Measurements from ENCODE around the gene TBC1D24. TPM values are rescaled to one million over a fixed set of nuclear protein-coding genes. Genes with fewer than 3 reads are reported as not detected.

TBC1D24 gene
- total and polyA plus RNA-seq, 2 donors (not counting 1 experiment from before 2014, with no cell fraction given), result 6.3 to 10.9 TPM

DNA sequence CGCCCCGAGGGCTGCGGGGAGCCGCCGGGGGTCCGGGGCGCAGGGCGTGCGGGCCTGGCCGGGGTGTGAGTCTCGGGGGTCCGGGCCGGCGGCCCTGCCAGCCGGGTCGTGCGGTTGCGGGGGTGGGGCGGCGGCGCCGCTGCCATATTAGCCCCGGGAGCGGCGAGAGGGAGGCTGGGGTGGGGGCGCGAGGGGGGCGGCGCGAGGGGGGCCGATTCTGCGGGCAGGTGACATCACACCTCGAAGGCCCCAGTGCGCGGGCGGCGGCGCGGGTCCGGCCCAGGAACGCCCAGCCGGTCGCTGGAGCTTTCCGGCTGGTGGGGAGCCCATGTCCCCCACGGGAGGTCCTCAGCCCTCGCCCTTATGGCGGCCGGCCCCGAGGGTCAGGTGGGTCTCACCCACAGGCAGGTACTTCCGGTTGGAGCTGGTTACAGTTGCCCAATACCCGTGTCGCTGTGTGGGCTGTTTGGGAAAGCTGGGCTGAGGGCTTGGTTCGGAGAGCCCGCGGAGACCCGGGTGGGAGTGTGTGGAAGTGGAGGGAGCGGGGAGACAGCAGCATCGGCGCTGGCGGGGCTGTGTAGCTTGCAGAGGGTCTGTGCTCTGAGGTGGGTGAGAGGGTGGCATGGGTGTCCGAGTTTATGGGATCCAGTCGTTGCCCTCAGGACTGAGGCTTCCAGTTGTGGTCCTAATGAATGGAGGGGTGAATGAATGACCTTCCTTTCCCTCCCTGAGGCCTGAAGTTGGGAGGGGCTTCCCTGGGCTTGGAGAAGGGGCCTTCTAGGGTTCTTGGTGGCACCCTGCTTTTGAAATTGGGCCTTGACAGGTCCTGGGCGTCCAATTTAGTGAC is 39.6 kb downstream of the TBC1D24 start:
- H3K79me2 ChIP-seq (ENCODE audit: control insufficient read depth, insufficient read depth, low read length), result peaks cover 56% of the 10 kb centered on the region
- TF ChIP-seq CTCF (conservative IDR thresholded peaks at IDR 0.05 in 1 of 2, IDR thresholded peaks at IDR 0.05 in 1 of 2; ENCODE audit: low read depth in 1 of 2, low read length in 2 of 2) (no peak), EZH2 (IDR thresholded peaks at IDR 0.05; ENCODE audit: low read length, missing control alignments) (no peak)
- peaks cover 23% of the 10 kb centered on the region for H3K4me1 ChIP-seq (ENCODE audit: control insufficient read depth, extremely low read depth, insufficient read depth, low read length)
- H3K4me2 ChIP-seq (ENCODE audit: extremely low read depth, insufficient read depth, low read length), result peak overlapping the region; percentile 89
- peak overlapping the region; percentile 57 to 96 (median 90) for H3K4me3 ChIP-seq (replicated peaks in 1 of 4; ENCODE audit: control extremely low read depth in 1 of 4, insufficient read depth in 1 of 4, low read depth in 3 of 4, low read length in 4 of 4)
- no peaks in the 10 kb centered on the region for H3K27me3 ChIP-seq (ENCODE audit: control insufficient read depth, insufficient read depth, low read length)
- H2AFZ ChIP-seq (ENCODE audit: low read length), result no peak overlapping the region
- H3K36me3 ChIP-seq (ENCODE audit: control insufficient read depth, insufficient read depth, low read length), result peaks cover 8% of the 10 kb centered on the region
- no peaks in the 10 kb centered on the region for H3K9me3 ChIP-seq (ENCODE audit: control insufficient read depth, insufficient read depth, low read depth, low read length)
- DNase-seq (ENCODE audit: low read depth in 2 of 2), result no peak
- H3K9ac ChIP-seq (ENCODE audit: insufficient read depth, low read length), result peak overlapping the region; percentile 96
- H3K27ac ChIP-seq (ENCODE audit: insufficient read depth, low read length), result peak overlapping the region; percentile 90
- H4K20me1 ChIP-seq (ENCODE audit: control insufficient read depth, extremely low read depth, insufficient read depth, low read length), result peaks cover 2% of the 10 kb centered on the region

DNA sequence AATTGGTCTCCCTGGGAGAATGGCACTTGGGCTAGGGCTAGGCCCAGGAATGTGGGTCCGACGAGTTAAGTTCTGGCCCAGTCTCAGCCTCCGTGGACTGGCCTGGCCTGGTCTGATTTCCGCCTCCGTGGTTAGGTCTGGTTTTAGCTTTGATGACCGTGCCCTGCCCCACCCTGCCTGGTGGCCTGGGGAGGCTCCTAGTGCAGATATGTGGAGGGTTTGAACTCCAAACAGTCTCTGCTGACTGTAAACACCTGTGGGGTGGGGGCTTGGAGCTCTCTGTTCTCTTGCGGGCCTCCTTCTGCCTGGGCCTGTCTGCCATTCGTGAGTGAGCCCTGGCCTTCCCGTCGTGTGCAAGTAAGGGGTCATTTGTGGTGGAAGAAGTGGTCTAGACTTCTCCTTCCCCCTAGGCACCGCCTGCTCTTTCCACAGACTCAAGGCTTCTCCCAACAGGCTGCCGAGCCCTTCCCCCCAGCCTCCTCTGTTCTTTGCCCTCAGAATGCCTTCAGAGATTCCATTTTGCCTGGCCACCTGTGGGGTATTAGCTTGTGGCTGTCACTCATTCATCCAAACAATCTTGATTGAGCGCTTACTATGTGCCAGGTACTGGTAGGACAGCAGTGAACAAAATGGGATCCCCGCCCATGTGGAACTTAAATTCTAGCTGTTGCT is 40.4 kb downstream of the TBC1D24 start:
- H3K79me2 ChIP-seq (ENCODE audit: control insufficient read depth, insufficient read depth, low read length), result peaks cover 57% of the 10 kb centered on the region
- H4K20me1 ChIP-seq (ENCODE audit: control insufficient read depth, extremely low read depth, insufficient read depth, low read length), result peaks cover 2% of the 10 kb centered on the region
- TF ChIP-seq CTCF (conservative IDR thresholded peaks at IDR 0.05 in 1 of 2, IDR thresholded peaks at IDR 0.05 in 1 of 2; ENCODE audit: low read depth in 1 of 2, low read length in 2 of 2) (no peak), EZH2 (IDR thresholded peaks at IDR 0.05; ENCODE audit: low read length, missing control alignments) (no peak)
- no peaks in the 10 kb centered on the region for H3K9me3 ChIP-seq (ENCODE audit: control insufficient read depth, insufficient read depth, low read depth, low read length)
- peak overlapping the region; percentile 90 for H3K27ac ChIP-seq (ENCODE audit: insufficient read depth, low read length)
- H2AFZ ChIP-seq (ENCODE audit: low read length), result no peak overlapping the region
- H3K9ac ChIP-seq (ENCODE audit: insufficient read depth, low read length), result peak overlapping the region; percentile 96
- no peak for DNase-seq (ENCODE audit: low read depth in 2 of 2)
- H3K27me3 ChIP-seq (ENCODE audit: control insufficient read depth, insufficient read depth, low read length), result no peaks in the 10 kb centered on the region
- peak overlapping the region; percentile 89 for H3K4me2 ChIP-seq (ENCODE audit: extremely low read depth, insufficient read depth, low read length)
- H3K4me3 ChIP-seq (replicated peaks in 1 of 4; ENCODE audit: control extremely low read depth in 1 of 4, insufficient read depth in 1 of 4, low read depth in 3 of 4, low read length in 4 of 4), result peak overlapping the region; percentile 57 to 96 (median 90)
- H3K4me1 ChIP-seq (ENCODE audit: control insufficient read depth, extremely low read depth, insufficient read depth, low read length), result peaks cover 23% of the 10 kb centered on the region
- peaks cover 8% of the 10 kb centered on the region for H3K36me3 ChIP-seq (ENCODE audit: control insufficient read depth, insufficient read depth, low read length)
